Upper lobe of left lung (tissue), 6 donors: ENCODE measurements around the gene SEMA6D. TPM values are rescaled to one million over a fixed set of nuclear protein-coding genes. Genes with fewer than 3 reads are reported as not detected.

Experiments
- ATAC-seq, 2 donors: fragments of 200-7000 bp; cut with Tn5 transposase; one replicate each; pipeline ENCODE4 v1.9.1; 2022; ENCODE audit warnings: mild to moderate bottlenecking in 2 of 2, moderate library complexity in 2 of 2; ENCODE audit not compliant: low FRiP score in 2 of 2
- DNase-seq, 2 donors: peaks; one replicate each; pipeline ENCODE4 v3.0.0-alpha.2; 2019 to 2020
- H3K27ac ChIP-seq, 4 donors: fragments of 200-600 bp; sonication (generic); one replicate each; pipeline ENCODE4 v1.5.1; 2016 to 2019
- H3K27me3 ChIP-seq, 4 donors: fragments of 200-600 bp; sonication (generic); one replicate each; pipeline ENCODE4 v1.5.1; 2017 to 2019
- H3K36me3 ChIP-seq, 4 donors: fragments of 200-600 bp; sonication (generic); one replicate each; pipeline ENCODE4 v1.5.1; 2016 to 2019
- H3K4me1 ChIP-seq, 4 donors: fragments of 200-600 bp; sonication (generic); one replicate each; pipeline ENCODE4 v1.5.1; 2018 to 2019
- H3K4me3 ChIP-seq, 4 donors: fragments of 200-600 bp; sonication (generic); one replicate each; pipeline ENCODE4 v1.5.1; 2017 to 2019; ENCODE audit warnings: mild to moderate bottlenecking in 2 of 4, moderate library complexity in 1 of 4
- H3K9me3 ChIP-seq, 4 donors: fragments of 200-600 bp; sonication (generic); one replicate each; pipeline ENCODE4 v1.5.1; 2018 to 2019
- EP300 ChIP-seq, 4 donors: sonication (generic); formaldehyde crosslinking; IDR thresholded peaks; one replicate each; pipeline ENCODE4 v1.5.1; 2017; ENCODE audit warnings: antibody characterized with exemption in 4 of 4, control low read depth in 2 of 4
- POLR2A ChIP-seq, 4 donors: fragments of 450-650 bp; IDR thresholded peaks; one replicate each; pipeline ENCODE4 v1.5.1; 2016 to 2017; ENCODE audit warnings: antibody characterized with exemption in 4 of 4, mild to moderate bottlenecking in 2 of 4
- POLR2AphosphoS5 ChIP-seq, 2 donors: sonication (generic); formaldehyde crosslinking; IDR thresholded peaks; one replicate each; pipeline ENCODE4 v1.5.1; 2017; ENCODE audit warnings: antibody characterized with exemption in 2 of 2
- WGBS, 2 donors: methylation state at CpG; one replicate each; pipeline ENCODE4 v1.1.5; 2017 to 2018; 5-methylcytosine and 5-hydroxymethylcytosine counted together
- total RNA-seq, 6 donors: library from RNA; depleted of rRNA in 4 of 6; stranded (reverse); fragments of >200 nt in 4 of 6; gene quantifications; one replicate each; pipeline versions ENCODE4 v1.1.0 to v1.2.1, GENCODE V29; 2016 to 2021
- TF ChIP-seq, protein P1 (sequence below), 6 experiments: fragments of 450-650 bp in 4 of 6; fragments of 200-600 bp in 2 of 6; sonication (generic) in 2 of 6; IDR thresholded peaks; one replicate each; pipeline ENCODE4 v1.5.1; 2016 to 2019; ENCODE audit warnings: antibody characterized with exemption in 6 of 6
- donor health status: DM: no; HTN: no; CAD: no; lungs with moderate emphysema.
- donor health status: DM: no; HTN: yes; CAD: no; lungs with severe emphysema.

SEMA6D gene
- total RNA-seq, 6 donors from 2014 or later: 6.9 to 10.5 (median 9.0) TPM

GRCh38 chr15:47726399-47726823 lies 9.1 kb downstream of the SEMA6D start:
- H3K9me3 ChIP-seq: no peaks in the 10 kb centered on the region
- H3K27me3 ChIP-seq: no peaks in the 10 kb centered on the region
- H3K4me3 ChIP-seq: no peak overlapping the region
- H3K27ac ChIP-seq: no peak overlapping the region
- no peak for TF ChIP-seq EP300 (IDR thresholded peaks at IDR 0.05)
- no peak for TF ChIP-seq POLR2AphosphoS5 (IDR thresholded peaks at IDR 0.05)
- TF ChIP-seq, protein P1, sequence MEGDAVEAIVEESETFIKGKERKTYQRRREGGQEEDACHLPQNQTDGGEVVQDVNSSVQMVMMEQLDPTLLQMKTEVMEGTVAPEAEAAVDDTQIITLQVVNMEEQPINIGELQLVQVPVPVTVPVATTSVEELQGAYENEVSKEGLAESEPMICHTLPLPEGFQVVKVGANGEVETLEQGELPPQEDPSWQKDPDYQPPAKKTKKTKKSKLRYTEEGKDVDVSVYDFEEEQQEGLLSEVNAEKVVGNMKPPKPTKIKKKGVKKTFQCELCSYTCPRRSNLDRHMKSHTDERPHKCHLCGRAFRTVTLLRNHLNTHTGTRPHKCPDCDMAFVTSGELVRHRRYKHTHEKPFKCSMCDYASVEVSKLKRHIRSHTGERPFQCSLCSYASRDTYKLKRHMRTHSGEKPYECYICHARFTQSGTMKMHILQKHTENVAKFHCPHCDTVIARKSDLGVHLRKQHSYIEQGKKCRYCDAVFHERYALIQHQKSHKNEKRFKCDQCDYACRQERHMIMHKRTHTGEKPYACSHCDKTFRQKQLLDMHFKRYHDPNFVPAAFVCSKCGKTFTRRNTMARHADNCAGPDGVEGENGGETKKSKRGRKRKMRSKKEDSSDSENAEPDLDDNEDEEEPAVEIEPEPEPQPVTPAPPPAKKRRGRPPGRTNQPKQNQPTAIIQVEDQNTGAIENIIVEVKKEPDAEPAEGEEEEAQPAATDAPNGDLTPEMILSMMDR (IDR thresholded peaks at IDR 0.05): no peak
- no peak for TF ChIP-seq POLR2A (IDR thresholded peaks at IDR 0.05)
- no peaks in the 10 kb centered on the region for H3K4me1 ChIP-seq
- ATAC-seq (no peak), DNase-seq (no peak)
- 33 to 46% methylated on average over 1 of the region's 1 CpG for WGBS, 2 donors
- no peaks in the 10 kb centered on the region for H3K36me3 ChIP-seq

GRCh38 chr15:47727137-47727536 lies 9.8 kb downstream of the SEMA6D start:
- TF ChIP-seq POLR2A (IDR thresholded peaks at IDR 0.05) (no peak), POLR2AphosphoS5 (IDR thresholded peaks at IDR 0.05) (no peak), EP300 (IDR thresholded peaks at IDR 0.05) (no peak)
- TF ChIP-seq, protein P1 (IDR thresholded peaks at IDR 0.05): no peak
- Histone ChIP-seq H3K4me1 (no peaks in the 10 kb centered on the region), H3K36me3 (no peaks in the 10 kb centered on the region), H3K9me3 (no peaks in the 10 kb centered on the region), H3K27me3 (no peaks in the 10 kb centered on the region), H3K4me3 (no peak overlapping the region), H3K27ac (no peak overlapping the region)
- WGBS, 2 donors: 75 to 87% methylated on average over 4 of the region's 4 CpGs
- DNase-seq (no peak), ATAC-seq (no peak)

DNA sequence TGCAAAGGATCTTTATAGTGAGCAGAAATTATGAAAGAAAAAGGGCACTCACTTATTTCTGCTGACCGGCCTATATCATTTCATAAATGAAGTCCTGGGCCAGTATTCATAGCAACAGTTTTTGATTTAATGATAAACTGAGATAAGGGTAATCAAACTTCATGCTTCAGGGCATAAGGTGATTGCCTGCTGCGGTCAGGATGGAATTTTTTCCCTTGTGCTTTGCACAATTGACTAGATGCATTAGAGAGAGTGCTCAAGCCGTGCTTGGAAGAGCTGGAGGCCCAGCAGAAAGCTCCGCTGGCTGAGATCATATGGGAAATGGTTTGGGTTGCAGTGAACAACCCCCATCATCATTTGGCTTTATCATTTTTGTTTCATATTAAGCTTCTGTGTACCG lies 10.4 kb downstream of the SEMA6D start:
- DNase-seq (no peak), ATAC-seq (no peak)
- Histone ChIP-seq H3K4me1 (no peaks in the 10 kb centered on the region), H3K9me3 (no peaks in the 10 kb centered on the region), H3K36me3 (no peaks in the 10 kb centered on the region), H3K4me3 (no peak overlapping the region), H3K27ac (no peak overlapping the region), H3K27me3 (no peaks in the 10 kb centered on the region)
- no peak for TF ChIP-seq POLR2AphosphoS5 (IDR thresholded peaks at IDR 0.05)
- WGBS, 2 donors: 82 to 84% methylated on average over 5 of the region's 5 CpGs

DNA sequence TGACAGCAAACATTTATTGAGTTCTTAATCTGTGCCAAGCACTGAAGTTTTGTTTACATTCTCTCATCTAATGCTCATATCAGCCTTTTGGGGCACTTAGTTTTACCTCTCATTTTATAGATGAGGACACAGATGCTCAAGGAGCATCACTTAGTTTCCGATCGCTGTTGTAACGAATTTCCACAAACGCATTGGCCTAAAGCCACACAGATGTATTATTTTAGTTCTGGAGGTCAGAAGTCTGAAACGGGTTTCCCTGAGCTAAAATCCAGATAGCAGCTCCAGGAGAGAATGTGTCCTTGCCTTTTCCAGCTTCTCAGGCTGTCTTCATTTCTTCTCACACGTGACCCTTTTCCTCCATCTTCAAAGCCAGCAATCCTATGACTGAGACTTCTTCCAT lies 11.1 kb downstream of the SEMA6D start:
- Histone ChIP-seq H3K27ac (no peak overlapping the region), H3K4me1 (no peaks in the 10 kb centered on the region), H3K27me3 (no peaks in the 10 kb centered on the region), H3K36me3 (no peaks in the 10 kb centered on the region), H3K9me3 (no peaks in the 10 kb centered on the region), H3K4me3 (no peak overlapping the region)
- 83 to 90% methylated on average over 6 of the region's 6 CpGs for WGBS, 2 donors
- DNase-seq (no peak), ATAC-seq (no peak)
- TF ChIP-seq POLR2A (IDR thresholded peaks at IDR 0.05): no peak
- TF ChIP-seq, protein P1 (IDR thresholded peaks at IDR 0.05): no peak

GRCh38 chr15:47728886-47729285 lies 11.6 kb downstream of the SEMA6D start:
- no peaks in the 10 kb centered on the region for H3K36me3 ChIP-seq
- H3K4me3 ChIP-seq: no peak overlapping the region
- TF ChIP-seq EP300 (IDR thresholded peaks at IDR 0.05) (no peak), POLR2A (IDR thresholded peaks at IDR 0.05) (no peak), POLR2AphosphoS5 (IDR thresholded peaks at IDR 0.05) (no peak)
- TF ChIP-seq, protein P1 (IDR thresholded peaks at IDR 0.05): no peak
- no peaks in the 10 kb centered on the region for H3K27me3 ChIP-seq
- 84 to 91% methylated on average over 6 of the region's 6 CpGs for WGBS, 2 donors
- ATAC-seq: no peak
- H3K4me1 ChIP-seq: no peaks in the 10 kb centered on the region
- no peaks in the 10 kb centered on the region for H3K9me3 ChIP-seq
- no peak for DNase-seq
- no peak overlapping the region for H3K27ac ChIP-seq
